Renal pelvis (tissue), 12 donors: ENCODE measurements around the gene ZNFX1. TPM values are rescaled to one million over a fixed set of nuclear protein-coding genes. Genes with fewer than 3 reads are reported as not detected.
"Not testable (repeated sequence)": the region's sequence is repeated elsewhere in the genome, so short reads cannot be mapped to it uniquely, and the experiment has no call there.

Experiments
- DNase-seq: peaks from one replicate; pipeline ENCODE4 v3.0.0-alpha.2; 2013
- long read RNA-seq, 16 experiments: transcript quantifications; one replicate each; lab custom pipeline, GENCODE V29; 2026
- polyA plus RNA-seq, 3 donors: library from polyadenylated mRNA; unstranded; fragments of 120-200 nt; gene quantifications; one replicate each; pipeline ENCODE4 v1.2.1, GENCODE V29; 2013; ENCODE audit not compliant: insufficient read length in 3 of 3

The ZNFX1 gene
- polyA plus RNA-seq = 10 to 100 TPM; 14.3 to 17.5 (median 17.1) TPM
- long read RNA-seq, donor 1, full-length matches to known transcripts = 1 of 1,191 reads
- long read RNA-seq, donor 1, partial matches to known transcripts = 612 of 1,191 reads
- long read RNA-seq, donor 1, other reads (novel, unspliced or antisense) = 578 of 1,191 reads
- long read RNA-seq, donor 2, partial matches to known transcripts = 597 of 960 reads
- long read RNA-seq, donor 2, other reads (novel, unspliced or antisense) = 363 of 960 reads
- long read RNA-seq, donor 3, partial matches to known transcripts = 553 of 669 reads
- long read RNA-seq, donor 3, other reads (novel, unspliced or antisense) = 116 of 669 reads
- long read RNA-seq, donor 4 = 0 reads
- long read RNA-seq, donor 5, partial matches to known transcripts = 513 of 726 reads
- long read RNA-seq, donor 5, other reads (novel, unspliced or antisense) = 213 of 726 reads
- long read RNA-seq, donor 6, partial matches to known transcripts = 581 of 668 reads
- long read RNA-seq, donor 6, other reads (novel, unspliced or antisense) = 87 of 668 reads
- long read RNA-seq, donor 7, partial matches to known transcripts = 407 of 1,212 reads
- long read RNA-seq, donor 7, other reads (novel, unspliced or antisense) = 805 of 1,212 reads
- long read RNA-seq, donor 8, full-length matches to known transcripts = 1 of 1 reads
- long read RNA-seq, donor 8, partial matches to known transcripts = 0 of 1 reads
- long read RNA-seq, donor 8, other reads (novel, unspliced or antisense) = 0 of 1 reads
- long read RNA-seq, donor 9, partial matches to known transcripts = 428 of 858 reads
- long read RNA-seq, donor 9, other reads (novel, unspliced or antisense) = 430 of 858 reads
- long read RNA-seq, donor 10, partial matches to known transcripts = 260 of 761 reads
- long read RNA-seq, donor 10, other reads (novel, unspliced or antisense) = 501 of 761 reads
- long read RNA-seq, donor 11, full-length matches to known transcripts = 1 of 721 reads
- long read RNA-seq, donor 11, partial matches to known transcripts = 503 of 721 reads
- long read RNA-seq, donor 11, other reads (novel, unspliced or antisense) = 217 of 721 reads
- long read RNA-seq, donor 12, full-length matches to known transcripts = 3 of 8 reads
- long read RNA-seq, donor 12, partial matches to known transcripts = 5 of 8 reads
- long read RNA-seq, donor 12, other reads (novel, unspliced or antisense) = 0 of 8 reads
- long read RNA-seq, donor 13 = 0 reads
- long read RNA-seq, donor 14, partial matches to known transcripts = 913 of 1,560 reads
- long read RNA-seq, donor 14, other reads (novel, unspliced or antisense) = 647 of 1,560 reads
- long read RNA-seq, donor 15, full-length matches to known transcripts = 1 of 1,600 reads
- long read RNA-seq, donor 15, partial matches to known transcripts = 476 of 1,600 reads
- long read RNA-seq, donor 15, other reads (novel, unspliced or antisense) = 1,123 of 1,600 reads
- long read RNA-seq, donor 16 = 0 reads

GRCh38 chr20:49278036-49278817 lies at the start of gene ZNFX1:
TSS of gene ZNFX1 (minus strand) at chr20:49278057. CDS start at chr20:49275839, 2,218 bp downstream.
- DNase-seq = peak; percentile 98

GRCh38 chr20:49326026-49326425 lies 48.2 kb upstream of the ZNFX1 start:
- DNase-seq = no peak

GRCh38 chr20:49324306-49324705 lies 46.4 kb upstream of the ZNFX1 start:
- no peak for DNase-seq

GRCh38 chr20:49323622-49324238 lies 45.9 kb upstream of the ZNFX1 start:
- peak; percentile 42 for DNase-seq

GRCh38 chr20:49320460-49320859 lies 42.6 kb upstream of the ZNFX1 start:
- no peak for DNase-seq

GRCh38 chr20:49319208-49319809 lies 41.5 kb upstream of the ZNFX1 start:
- no peak for DNase-seq

GRCh38 chr20:49318430-49319207 lies 40.8 kb upstream of the ZNFX1 start:
- no peak for DNase-seq

- no peak for DNase-seq
These were observed 40.2 kb upstream of the ZNFX1 start for GRCh38 chr20:49318091-49318429.

- DNase-seq = no peak
These were observed 38.8 kb upstream of the ZNFX1 start for GRCh38 chr20:49316704-49317103.

GRCh38 chr20:49315580-49315979 lies 37.7 kb upstream of the ZNFX1 start:
- no peak for DNase-seq

GRCh38 chr20:49314052-49314451 lies 36.2 kb upstream of the ZNFX1 start:
- not testable (repeated sequence) for DNase-seq

GRCh38 chr20:49313283-49313682 lies 35.4 kb upstream of the ZNFX1 start:
- no peak for DNase-seq

GRCh38 chr20:49312661-49313060 lies 34.8 kb upstream of the ZNFX1 start:
- no peak for DNase-seq

GRCh38 chr20:49310705-49311104 lies 32.8 kb upstream of the ZNFX1 start:
- DNase-seq = no peak

- DNase-seq = no peak
These were observed 31.0 kb upstream of the ZNFX1 start for GRCh38 chr20:49308875-49309274.

- no peak for DNase-seq
These were observed 29.2 kb upstream of the ZNFX1 start for GRCh38 chr20:49306903-49307620.

- peak; percentile 48 for DNase-seq
These were observed 25.3 kb upstream of the ZNFX1 start for GRCh38 chr20:49303065-49303552.
